ENCODE data around the gene OR11H6. TPM values are rescaled to one million over a fixed set of nuclear protein-coding genes. Genes with fewer than 3 reads are reported as not detected.
"Not testable (repeated sequence)": the region's sequence is repeated elsewhere in the genome, so short reads cannot be mapped to it uniquely, and the experiment has no call there.

The OR11H6 gene
- total RNA-seq, result not detected in 2 replicates

- DNase-seq (ENCODE audit: low read depth, low spot score), result no peak
Measured at GRCh38 chr14:20223410-20223809, at the start of gene OR11H6. Gene OR11H6 (plus strand): TSS chr14:20223710. CDS start chr14:20223710, 0 bp downstream.

- DNase-seq (ENCODE audit: low read depth, low spot score), result not testable (repeated sequence)
Measured at GRCh38 chr14:20174205-20174604, 49.3 kb upstream of the OR11H6 start.

- no peak for DNase-seq (ENCODE audit: low read depth, low spot score)
Measured at GRCh38 chr14:20176330-20176729, 47.2 kb upstream of the OR11H6 start.

DNA sequence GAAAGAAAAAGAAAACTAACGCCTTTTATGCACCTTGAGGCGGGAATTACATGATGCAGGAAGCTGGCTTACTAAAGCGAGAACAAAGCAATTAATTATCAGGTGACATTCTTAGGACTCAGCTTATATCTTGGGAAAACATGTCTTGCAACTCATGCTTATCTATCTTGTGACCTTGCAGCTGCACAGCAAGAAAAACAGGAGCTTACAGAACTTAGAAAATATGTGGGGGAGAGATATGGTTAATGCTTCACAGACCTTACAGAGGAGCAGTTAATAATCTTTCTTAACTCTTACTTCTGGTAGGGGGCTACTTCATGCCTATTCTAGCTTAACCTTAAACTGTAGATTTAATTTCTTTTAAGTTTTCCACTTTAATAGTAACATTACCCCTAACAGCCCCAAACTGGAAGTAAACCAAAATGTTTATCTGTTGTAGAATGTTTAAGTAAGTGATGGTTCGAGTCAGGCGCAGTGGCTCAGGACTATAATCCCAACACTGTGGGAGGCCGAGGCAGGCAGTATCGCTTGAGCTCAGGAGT lies 46.0 kb upstream of the OR11H6 start:
- no peak for DNase-seq (ENCODE audit: low read depth, low spot score)

DNA sequence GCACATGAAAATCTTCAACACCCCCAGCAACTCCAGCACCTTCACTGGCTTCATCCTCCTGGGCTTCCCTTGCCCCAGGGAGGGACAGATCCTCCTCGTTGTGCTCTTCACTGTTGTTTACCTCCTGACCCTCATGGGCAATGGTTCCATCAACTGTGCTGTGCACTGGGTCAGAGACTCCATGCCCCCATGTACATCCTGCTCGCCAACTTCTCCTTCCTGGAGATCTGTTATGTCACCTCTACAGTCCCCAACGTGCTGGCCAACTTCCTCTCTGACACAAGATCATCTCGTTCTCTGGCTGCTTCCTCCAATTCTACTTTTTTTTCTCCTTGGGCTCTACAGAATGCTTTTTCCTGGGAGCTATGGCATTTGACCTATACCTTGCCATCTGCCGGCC lies 44.3 kb upstream of the OR11H6 start:
- DNase-seq (ENCODE audit: low read depth, low spot score), result no peak

GRCh38 chr14:20179880-20180279 lies 43.6 kb upstream of the OR11H6 start:
- DNase-seq (ENCODE audit: low read depth, low spot score), result no peak

DNA sequence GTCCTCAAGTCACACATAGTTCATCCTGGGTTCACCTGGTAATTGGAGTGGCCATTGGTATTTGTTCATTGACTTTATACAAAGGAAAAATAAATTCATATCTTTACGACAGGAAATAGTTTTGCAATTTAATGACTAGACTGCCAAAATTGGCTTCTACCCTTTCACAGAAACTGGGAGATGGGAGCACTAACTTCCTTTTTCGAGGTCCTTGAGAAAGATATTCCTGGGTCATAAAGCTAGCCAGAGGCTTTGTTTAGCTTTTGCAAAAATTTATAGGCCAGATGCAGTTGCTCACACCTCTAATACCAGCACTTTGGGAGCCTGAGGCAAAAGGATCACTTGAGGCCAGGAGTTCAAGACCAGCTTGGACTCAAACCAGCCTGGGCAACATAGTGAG lies 43.0 kb upstream of the OR11H6 start:
- no peak for DNase-seq (ENCODE audit: low read depth, low spot score)

GRCh38 chr14:20184181-20184580 lies 39.3 kb upstream of the OR11H6 start:
- no peak for DNase-seq (ENCODE audit: low read depth, low spot score)

DNA sequence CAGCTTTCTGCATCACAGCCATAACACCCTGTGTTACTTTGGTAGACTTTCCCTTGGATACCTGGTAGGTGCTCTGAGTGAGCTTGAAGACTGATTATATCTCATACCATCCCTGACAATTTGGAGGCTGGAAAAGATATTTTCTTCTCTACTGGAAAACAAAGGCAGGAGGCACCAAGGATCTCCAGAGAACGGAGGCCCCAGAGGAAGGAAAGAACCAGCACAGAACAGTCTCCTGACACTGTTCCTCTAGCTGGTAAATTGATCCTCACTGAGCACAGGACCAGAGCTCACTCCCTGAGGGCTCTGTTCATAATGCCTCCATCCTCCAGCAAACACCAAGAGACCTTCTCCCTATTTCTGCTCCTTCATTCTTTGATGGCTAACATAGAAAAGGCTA lies 32.9 kb upstream of the OR11H6 start, which contains the start of gene OR11G2:
Gene OR11G2 (plus strand): TSS at position 301 of the 400 bp plus-strand sequence. CDS start 6,542 bp downstream, outside the sequence.
- no peak for DNase-seq (ENCODE audit: low read depth, low spot score)

DNA sequence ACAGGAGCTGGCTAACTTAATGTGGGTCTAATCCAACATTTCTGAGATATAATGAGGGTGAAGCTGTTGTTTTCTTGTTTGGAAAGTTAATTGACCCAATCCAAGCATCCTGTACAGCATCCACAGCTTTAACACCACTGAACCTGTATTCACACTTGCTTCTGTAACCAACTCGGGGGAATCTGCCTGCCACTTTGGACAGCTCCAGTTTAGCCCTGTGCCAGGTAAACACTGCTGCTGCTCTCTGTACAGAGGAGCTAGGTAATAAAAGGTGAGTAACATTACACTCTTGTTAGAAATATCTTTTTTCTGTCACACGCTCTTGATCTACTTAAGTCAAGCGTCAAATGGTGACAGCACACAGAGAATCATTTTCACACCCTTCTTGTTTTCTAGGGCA lies 32.1 kb upstream of the OR11H6 start:
- no peak for DNase-seq (ENCODE audit: low read depth, low spot score)

GRCh38 chr14:20194101-20194500 lies 29.4 kb upstream of the OR11H6 start:
- DNase-seq (ENCODE audit: low read depth, low spot score), result no peak

GRCh38 chr14:20195170-20195569 lies 28.3 kb upstream of the OR11H6 start:
- not testable (repeated sequence) for DNase-seq (ENCODE audit: low read depth, low spot score)

DNA sequence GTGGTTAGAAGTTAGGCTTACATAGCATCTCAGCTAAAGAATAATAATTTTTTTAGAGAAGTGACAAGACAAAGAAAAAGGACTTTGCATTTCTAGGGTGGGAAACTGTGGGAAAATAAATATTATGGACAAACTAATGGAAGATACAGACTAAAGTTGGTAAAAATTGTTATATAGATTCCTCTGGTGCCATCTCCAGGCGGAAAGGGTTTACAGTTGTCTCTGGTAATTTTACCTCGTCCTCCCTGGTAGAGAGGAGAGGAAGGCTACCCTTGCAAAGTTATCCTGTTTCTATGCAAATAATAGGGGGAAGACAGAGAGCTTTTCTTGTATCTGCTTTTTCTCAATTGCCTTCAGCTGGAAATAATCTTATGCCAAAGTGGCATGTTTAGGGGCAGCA lies 27.6 kb upstream of the OR11H6 start:
- DNase-seq (ENCODE audit: low read depth, low spot score), result no peak

DNA sequence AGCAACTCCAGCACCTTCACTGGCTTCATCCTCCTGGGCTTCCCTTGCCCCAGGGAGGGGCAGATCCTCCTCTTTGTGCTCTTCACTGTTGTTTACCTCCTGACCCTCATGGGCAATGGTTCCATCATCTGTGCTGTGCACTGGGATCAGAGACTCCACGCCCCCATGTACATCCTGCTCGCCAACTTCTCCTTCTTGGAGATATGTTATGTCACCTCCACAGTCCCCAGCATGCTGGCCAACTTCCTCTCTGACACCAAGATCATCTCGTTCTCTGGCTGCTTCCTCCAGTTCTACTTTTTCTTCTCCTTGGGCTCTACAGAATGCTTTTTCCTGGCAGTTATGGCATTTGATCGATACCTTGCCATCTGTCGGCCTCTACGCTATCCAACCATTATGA lies 26.1 kb upstream of the OR11H6 start:
- DNase-seq (ENCODE audit: low read depth, low spot score), result no peak

DNA sequence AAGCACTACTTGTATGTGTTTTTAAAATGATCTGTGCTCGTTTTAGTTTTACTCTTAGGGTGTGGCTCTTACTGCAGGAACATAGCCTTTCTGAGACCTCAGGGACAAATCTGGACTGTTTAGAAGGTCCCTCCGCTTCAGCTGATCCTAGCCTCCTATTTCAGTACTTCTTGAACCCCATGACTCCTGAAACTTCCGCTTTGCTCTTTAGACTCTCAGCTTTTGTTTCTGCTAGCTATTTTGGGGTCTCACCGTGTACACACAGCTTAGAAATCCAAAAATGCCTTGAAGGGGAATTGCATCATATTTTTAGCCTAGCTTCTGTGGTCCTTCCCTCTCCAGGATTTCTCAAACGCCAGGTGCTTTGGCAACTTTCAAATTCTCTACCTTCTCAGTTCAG lies 24.5 kb upstream of the OR11H6 start:
- DNase-seq (ENCODE audit: low read depth, low spot score), result no peak

- no peak for DNase-seq (ENCODE audit: low read depth, low spot score)
Measured at GRCh38 chr14:20204721-20205120, 18.8 kb upstream of the OR11H6 start.

DNA sequence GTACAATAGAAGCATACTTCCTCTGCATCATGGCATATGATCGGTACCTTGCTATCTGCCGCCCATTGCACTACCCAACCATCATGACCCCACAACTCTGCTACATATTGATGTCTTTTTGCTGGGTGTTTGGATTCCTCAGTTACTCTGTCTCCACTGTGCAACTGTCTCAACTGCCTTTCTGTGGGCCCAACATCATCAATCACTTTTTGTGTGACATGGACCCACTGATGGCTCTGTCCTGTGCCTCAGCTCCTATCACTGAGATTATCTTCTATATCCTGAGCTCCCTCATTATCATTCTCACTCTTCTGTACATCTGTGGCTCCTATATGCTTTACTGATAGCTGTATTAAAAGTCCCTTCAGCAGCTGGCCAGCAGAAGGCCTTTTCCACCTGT lies 13.9 kb upstream of the OR11H6 start:
- DNase-seq (ENCODE audit: low read depth, low spot score), result no peak

- not testable (repeated sequence) for DNase-seq (ENCODE audit: low read depth, low spot score)
Measured at GRCh38 chr14:20212406-20212805, 11.1 kb upstream of the OR11H6 start.

GRCh38 chr14:20215196-20215595 lies 8.3 kb upstream of the OR11H6 start:
- no peak for DNase-seq (ENCODE audit: low read depth, low spot score)

- DNase-seq (ENCODE audit: low read depth, low spot score), result no peak
Measured at GRCh38 chr14:20219033-20219432, 4.5 kb upstream of the OR11H6 start.

GRCh38 chr14:20228681-20229080 lies 5.2 kb downstream of the OR11H6 start, which contains the start of gene OR11H7:
Gene OR11H7 (plus strand): TSS chr14:20228981.
- DNase-seq (ENCODE audit: low read depth, low spot score), result no peak

GRCh38 chr14:20235415-20235814 lies 11.9 kb downstream of the OR11H6 start:
- not testable (repeated sequence) for DNase-seq (ENCODE audit: low read depth, low spot score)

DNA sequence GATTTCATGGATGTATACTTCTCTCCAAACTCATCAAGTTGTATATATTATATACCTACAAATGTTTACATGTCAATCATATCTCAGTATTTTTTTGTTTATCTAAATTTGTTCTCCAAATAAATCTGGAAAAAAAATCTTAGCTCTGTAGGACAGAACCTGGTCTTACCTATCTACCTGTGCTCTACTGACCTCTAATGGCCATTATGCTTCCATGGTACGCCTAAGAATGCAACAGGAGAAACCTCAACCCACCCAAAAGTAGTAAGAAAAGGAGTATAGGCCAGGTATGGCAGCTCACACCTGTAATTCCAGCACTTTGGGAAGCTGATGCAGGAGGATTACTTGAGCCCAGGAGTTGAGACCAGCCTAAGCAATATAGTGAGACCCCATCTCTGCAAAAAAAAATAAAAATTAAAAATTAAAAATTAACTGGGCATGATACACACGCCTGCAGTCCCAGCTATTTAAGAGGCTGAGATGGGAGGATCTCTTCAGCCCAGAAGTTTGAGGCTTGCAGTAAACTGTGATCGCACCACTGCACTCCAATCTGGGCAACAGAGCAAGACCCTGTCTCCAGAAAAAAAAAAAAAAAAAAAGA lies 24.2 kb downstream of the OR11H6 start:
- DNase-seq (ENCODE audit: low read depth, low spot score), result no peak
